HEK293 (cell line): Measurements from ENCODE around the gene BIN1.
A peak's percentile ranks its signal among the peaks of the same experiment; 100 is the strongest.

Experiments used
- FEZF1 ChIP-seq: fragments of 450-650 bp; formaldehyde crosslinking; IDR thresholded peaks from 2 replicates; pipeline ENCODE4 v1.5.1; 2016; ENCODE audit warnings: missing biosample characterization, missing genetic modification characterization
- INSM2 ChIP-seq: fragments of 450-650 bp; formaldehyde crosslinking; IDR thresholded peaks from 2 replicates; pipeline ENCODE4 v1.5.1; 2016; ENCODE audit warnings: missing biosample characterization, missing genetic modification characterization
- KLF1 ChIP-seq: fragments of 450-650 bp; formaldehyde crosslinking; IDR thresholded peaks from 2 replicates; pipeline ENCODE4 v1.5.1; 2016; ENCODE audit warnings: missing biosample characterization, missing genetic modification characterization
- KLF10 ChIP-seq: fragments of 450-650 bp; IDR thresholded peaks from 2 replicates; pipeline ENCODE4 v1.5.1; 2018; ENCODE audit warnings: missing biosample characterization, mild to moderate bottlenecking, missing genetic modification characterization
- KLF17 ChIP-seq: fragments of 450-650 bp; formaldehyde crosslinking; IDR thresholded peaks from 2 replicates; pipeline ENCODE4 v1.5.1; 2016; ENCODE audit warnings: missing biosample characterization, missing genetic modification characterization
- PATZ1 ChIP-seq: fragments of 450-650 bp; formaldehyde crosslinking; IDR thresholded peaks from 2 replicates; pipeline ENCODE4 v1.5.1; 2016; ENCODE audit warnings: missing biosample characterization, missing genetic modification characterization
- PRDM1 ChIP-seq: fragments of 450-650 bp; formaldehyde crosslinking; IDR thresholded peaks from 2 replicates; pipeline ENCODE4; 2016; ENCODE audit warnings: missing biosample characterization, missing genetic modification characterization
- PRDM2 ChIP-seq: fragments of 450-650 bp; formaldehyde crosslinking; IDR thresholded peaks from 2 replicates; pipeline ENCODE4 v1.5.1; 2016; ENCODE audit warnings: missing biosample characterization, missing genetic modification characterization, borderline replicate concordance
- SCRT1 ChIP-seq: fragments of 450-650 bp; formaldehyde crosslinking; IDR thresholded peaks from 2 replicates; pipeline ENCODE4 v1.5.1; 2016; ENCODE audit warnings: missing biosample characterization, missing genetic modification characterization, borderline replicate concordance
- WT1 ChIP-seq: fragments of 450-650 bp; formaldehyde crosslinking; IDR thresholded peaks from 2 replicates; pipeline ENCODE4 v1.5.1; 2016; ENCODE audit warnings: missing biosample characterization, missing genetic modification characterization
- ZBTB17 ChIP-seq: fragments of 450-650 bp; formaldehyde crosslinking; IDR thresholded peaks from 2 replicates; pipeline ENCODE4 v1.5.1; 2016; ENCODE audit warnings: missing biosample characterization, missing genetic modification characterization
- ZBTB21 ChIP-seq: fragments of 450-650 bp; formaldehyde crosslinking; IDR thresholded peaks from 2 replicates; pipeline ENCODE4 v1.5.1; 2017; ENCODE audit warnings: missing biosample characterization, missing genetic modification characterization
- ZBTB7A ChIP-seq: fragments of 450-650 bp; formaldehyde crosslinking; IDR thresholded peaks from 2 replicates; pipeline ENCODE4 v1.5.1; 2016; ENCODE audit warnings: low read depth, missing biosample characterization, missing genetic modification characterization
- ZFHX2 ChIP-seq: fragments of 450-650 bp; formaldehyde crosslinking; conservative IDR thresholded peaks from 2 replicates; pipeline ENCODE4 v1.5.1; 2016; ENCODE audit warnings: missing biosample characterization, missing genetic modification characterization
- ZFP37 ChIP-seq: fragments of 450-650 bp; formaldehyde crosslinking; IDR thresholded peaks from 2 replicates; pipeline ENCODE4 v1.5.1; 2016; ENCODE audit warnings: missing biosample characterization, missing genetic modification characterization
- ZFP69B ChIP-seq: fragments of 450-650 bp; formaldehyde crosslinking; IDR thresholded peaks from 2 replicates; pipeline ENCODE4 v1.5.1; 2016; ENCODE audit warnings: missing biosample characterization, missing genetic modification characterization
- ZNF19 ChIP-seq: fragments of 450-650 bp; formaldehyde crosslinking; IDR thresholded peaks from 2 replicates; pipeline ENCODE4; 2016; ENCODE audit warnings: missing biosample characterization, missing genetic modification characterization, low read depth
- ZNF335 ChIP-seq: fragments of 450-650 bp; formaldehyde crosslinking; conservative IDR thresholded peaks from 2 replicates; pipeline ENCODE4 v1.5.1; 2016; ENCODE audit warnings: missing biosample characterization, missing genetic modification characterization
- ZNF366 ChIP-seq: fragments of 450-650 bp; formaldehyde crosslinking; conservative IDR thresholded peaks from 2 replicates; pipeline ENCODE4 v1.5.1; 2016; ENCODE audit warnings: missing biosample characterization, missing genetic modification characterization
- ZNF394 ChIP-seq: fragments of 450-650 bp; formaldehyde crosslinking; IDR thresholded peaks from 2 replicates; pipeline ENCODE4 v1.5.1; 2016; ENCODE audit warnings: missing biosample characterization, missing genetic modification characterization, mild to moderate bottlenecking, moderate library complexity, borderline replicate concordance
- ZNF473 ChIP-seq: fragments of 450-650 bp; formaldehyde crosslinking; IDR thresholded peaks from 2 replicates; pipeline ENCODE4 v1.5.1; 2017; ENCODE audit warnings: missing biosample characterization, missing genetic modification characterization
- ZNF514 ChIP-seq: fragments of 450-650 bp; formaldehyde crosslinking; IDR thresholded peaks from 2 replicates; pipeline ENCODE4 v1.5.1; 2016; ENCODE audit warnings: missing biosample characterization, missing genetic modification characterization
- ZNF544 ChIP-seq: fragments of 450-650 bp; formaldehyde crosslinking; IDR thresholded peaks from 2 replicates; pipeline ENCODE4 v1.5.0; 2017; ENCODE audit warnings: missing biosample characterization, missing genetic modification characterization
- ZNF548 ChIP-seq: fragments of 450-650 bp; formaldehyde crosslinking; IDR thresholded peaks from 2 replicates; pipeline ENCODE4 v1.5.1; 2016; ENCODE audit warnings: missing biosample characterization, missing genetic modification characterization
- ZNF600 ChIP-seq: fragments of 450-650 bp; formaldehyde crosslinking; IDR thresholded peaks from 2 replicates; pipeline ENCODE4 v1.5.1; 2016; ENCODE audit warnings: missing biosample characterization, missing genetic modification characterization
- ZNF623 ChIP-seq: fragments of 450-650 bp; formaldehyde crosslinking; IDR thresholded peaks from 2 replicates; pipeline ENCODE4 v1.5.1; 2016; ENCODE audit warnings: missing biosample characterization, missing genetic modification characterization
- ZNF629 ChIP-seq: fragments of 450-650 bp; formaldehyde crosslinking; IDR thresholded peaks from 2 replicates; pipeline ENCODE4 v1.5.1; 2017; ENCODE audit warnings: missing biosample characterization, missing genetic modification characterization
- ZNF664 ChIP-seq: fragments of 450-650 bp; formaldehyde crosslinking; IDR thresholded peaks from 2 replicates; pipeline ENCODE4 v1.5.1; 2016; ENCODE audit warnings: missing biosample characterization, missing genetic modification characterization
- ZNF692 ChIP-seq: fragments of 450-650 bp; formaldehyde crosslinking; IDR thresholded peaks from 2 replicates; pipeline ENCODE4 v1.5.1; 2016; ENCODE audit warnings: missing biosample characterization, missing genetic modification characterization
- ZSCAN16 ChIP-seq: fragments of 450-650 bp; formaldehyde crosslinking; IDR thresholded peaks from 2 replicates; pipeline ENCODE4 v1.5.1; 2016; ENCODE audit warnings: missing biosample characterization, missing genetic modification characterization

The BIN1 gene

GRCh38 chr2:127064642-127065250, 42.2 kb downstream of the BIN1 start (continued):
- TF ChIP-seq ZNF514 (tag by site-specific recombination) (no peak), ZNF692 (tag by site-specific recombination) (peak; percentile 94), ZFP37 (tag by site-specific recombination) (peak; percentile 68; the same call in 1 of the 2 replicates), KLF10 (tag by site-specific recombination) (peak; percentile 43; the same call in 1 of the 2 replicates), ZNF629 (tag by site-specific recombination) (peak; percentile 68), PRDM1 (peak; percentile 72), ZNF19 (tag by site-specific recombination) (no peak), ZNF664 (tag by site-specific recombination) (no peak), ZNF548 (tag by site-specific recombination) (no peak), ZBTB7A (tag by site-specific recombination) (no peak), ZNF394 (peak; percentile 73; the same call in 1 of the 2 replicates), ZNF473 (tag by site-specific recombination) (no peak), ZBTB21 (tag by site-specific recombination) (0 out of 2 replicates have a peak, but pooled peaks have one; percentile 9), PATZ1 (tag by site-specific recombination) (peak; percentile 89), ZNF544 (tag by site-specific recombination) (no peak), ZNF623 (no peak), ZNF366 (tag by site-specific recombination) (peak; percentile 34; the same call in 1 of the 2 replicates), ZFHX2 (peak; percentile 70), FEZF1 (peak; percentile 29; the same call in 1 of the 2 replicates), KLF1 (tag by site-specific recombination) (peak; percentile 76), ZNF600 (tag by site-specific recombination) (peak; percentile 99), ZNF335 (peak; percentile 79), SCRT1 (tag by site-specific recombination) (no peak), INSM2 (no peak), WT1 (tag by site-specific recombination) (no peak), ZSCAN16 (no peak), ZBTB17 (tag by site-specific recombination) (peak; percentile 29; the same call in 1 of the 2 replicates), PRDM2 (tag by site-specific recombination) (no peak), ZFP69B (tag by site-specific recombination) (peak; percentile 94), KLF17 (tag by site-specific recombination) (peak; percentile 95)
